Fibroblast of the aortic adventitia (primary cell): ENCODE results near the gene GALNT13. TPM values are rescaled to one million over a fixed set of nuclear protein-coding genes. Genes with fewer than 3 reads are reported as not detected.

ENCODE experiments used
- DNase-seq: peaks from one replicate; pipeline ENCODE4 v3.0.0-alpha.2; 2010; ENCODE audit warnings: low read depth
- H3K4me3 ChIP-seq: 2 replicates; pipeline ENCODE4 v1.5.1; 2011; ENCODE audit warnings: low read depth, mild to moderate bottlenecking, control low read depth, low read length, moderate library complexity
- total RNA-seq: library from RNA; depleted of rRNA; stranded (reverse); fragments of >200 nt; gene quantifications from 2 replicates; pipeline ENCODE4 v1.2.3, GENCODE V29; 2012; ENCODE audit warnings: low replicate concordance
- TF ChIP-seq, protein P1 (sequence below): IDR thresholded peaks from 2 replicates; pipeline ENCODE4 v1.5.1; 2011; ENCODE audit warnings: mild to moderate bottlenecking, low read length, control low read depth, inconsistent platforms; ENCODE audit not compliant: insufficient read depth

Gene GALNT13
- total RNA-seq, 1 donor = 0.45 TPM

DNA sequence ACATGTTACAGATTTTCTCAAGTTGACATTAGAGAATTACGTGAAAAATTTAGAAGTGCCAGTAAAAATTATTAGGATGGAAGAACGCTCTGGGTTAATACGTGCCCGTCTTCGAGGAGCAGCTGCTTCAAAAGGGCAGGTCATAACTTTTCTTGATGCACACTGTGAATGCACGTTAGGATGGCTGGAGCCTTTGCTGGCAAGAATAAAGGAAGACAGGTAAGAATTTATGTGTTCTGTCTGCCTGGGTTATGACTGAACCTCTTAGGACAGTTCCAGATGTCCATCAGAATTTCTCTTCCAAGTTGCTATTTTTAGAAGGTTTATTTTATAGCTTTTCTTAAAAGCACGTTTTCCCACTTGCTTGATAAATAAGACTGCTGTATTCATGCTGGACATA lies 371.0 kb downstream of the GALNT13 start:
- no peak overlapping the region for H3K4me3 ChIP-seq
- DNase-seq = no peak
- TF ChIP-seq, protein P1, sequence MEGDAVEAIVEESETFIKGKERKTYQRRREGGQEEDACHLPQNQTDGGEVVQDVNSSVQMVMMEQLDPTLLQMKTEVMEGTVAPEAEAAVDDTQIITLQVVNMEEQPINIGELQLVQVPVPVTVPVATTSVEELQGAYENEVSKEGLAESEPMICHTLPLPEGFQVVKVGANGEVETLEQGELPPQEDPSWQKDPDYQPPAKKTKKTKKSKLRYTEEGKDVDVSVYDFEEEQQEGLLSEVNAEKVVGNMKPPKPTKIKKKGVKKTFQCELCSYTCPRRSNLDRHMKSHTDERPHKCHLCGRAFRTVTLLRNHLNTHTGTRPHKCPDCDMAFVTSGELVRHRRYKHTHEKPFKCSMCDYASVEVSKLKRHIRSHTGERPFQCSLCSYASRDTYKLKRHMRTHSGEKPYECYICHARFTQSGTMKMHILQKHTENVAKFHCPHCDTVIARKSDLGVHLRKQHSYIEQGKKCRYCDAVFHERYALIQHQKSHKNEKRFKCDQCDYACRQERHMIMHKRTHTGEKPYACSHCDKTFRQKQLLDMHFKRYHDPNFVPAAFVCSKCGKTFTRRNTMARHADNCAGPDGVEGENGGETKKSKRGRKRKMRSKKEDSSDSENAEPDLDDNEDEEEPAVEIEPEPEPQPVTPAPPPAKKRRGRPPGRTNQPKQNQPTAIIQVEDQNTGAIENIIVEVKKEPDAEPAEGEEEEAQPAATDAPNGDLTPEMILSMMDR = no peak

DNA sequence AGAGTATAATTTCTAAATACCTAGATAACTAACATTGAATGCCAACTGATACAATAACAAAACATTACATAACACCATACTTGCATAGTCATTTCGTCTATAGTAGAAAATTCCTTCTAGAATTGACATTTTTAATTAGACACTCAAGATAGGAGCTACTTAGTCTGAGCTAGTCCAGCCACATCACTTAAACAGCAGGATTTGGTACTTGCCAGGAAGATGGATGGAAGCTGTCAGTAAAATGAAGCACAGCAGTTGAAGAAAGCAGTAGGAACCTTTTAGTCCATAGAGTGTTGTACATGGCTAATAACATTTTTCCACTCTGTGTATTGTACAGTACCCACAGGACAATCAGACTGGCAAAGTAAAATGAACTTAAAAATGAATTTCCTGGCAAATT lies 372.0 kb downstream of the GALNT13 start:
- H3K4me3 ChIP-seq = no peak overlapping the region
- DNase-seq = no peak
- TF ChIP-seq, protein P1 = no peak

DNA sequence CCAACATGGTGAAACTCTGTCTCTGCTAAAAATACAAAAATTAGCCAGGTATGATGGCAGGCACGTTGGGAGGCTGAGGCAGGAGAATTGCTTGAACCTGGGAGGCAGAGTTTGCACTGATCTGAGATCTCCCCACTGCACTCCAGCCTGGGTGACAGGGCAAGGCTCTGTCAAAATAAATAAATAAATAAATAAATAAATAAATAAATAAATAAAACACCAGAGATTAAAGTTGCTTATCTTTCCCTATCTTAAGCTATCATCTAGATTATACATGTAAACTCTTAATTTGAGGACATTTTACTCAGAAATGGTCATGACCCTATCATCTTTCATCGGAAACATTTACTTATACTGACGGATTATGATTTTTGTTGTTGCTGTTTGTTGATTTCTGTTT lies 373.2 kb downstream of the GALNT13 start:
- no peak for DNase-seq
- TF ChIP-seq, protein P1 = no peak

DNA sequence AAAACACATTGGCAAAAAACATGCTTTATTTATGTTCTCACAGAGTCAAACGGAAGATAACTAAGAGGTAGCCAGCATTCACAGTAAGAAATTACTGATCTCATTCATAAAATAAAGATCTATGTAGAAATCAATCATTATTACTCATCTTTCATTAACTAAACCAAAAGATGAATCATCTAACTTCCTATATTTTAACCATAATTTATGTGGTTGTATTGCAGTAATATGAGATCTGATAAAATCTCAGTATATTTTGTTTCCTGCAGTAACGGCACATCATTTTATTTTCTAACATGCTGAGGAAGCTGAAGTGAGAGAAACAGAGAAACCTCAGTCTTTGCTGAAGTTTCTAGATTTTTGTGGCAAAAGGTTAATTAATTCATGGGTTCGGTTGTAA lies 375.8 kb downstream of the GALNT13 start:
- TF ChIP-seq, protein P1 = no peak
- no peak overlapping the region for H3K4me3 ChIP-seq
- DNase-seq = no peak

More for the DNA sequence above, 373.2 kb downstream of the GALNT13 start:
- no peak overlapping the region for H3K4me3 ChIP-seq

DNA sequence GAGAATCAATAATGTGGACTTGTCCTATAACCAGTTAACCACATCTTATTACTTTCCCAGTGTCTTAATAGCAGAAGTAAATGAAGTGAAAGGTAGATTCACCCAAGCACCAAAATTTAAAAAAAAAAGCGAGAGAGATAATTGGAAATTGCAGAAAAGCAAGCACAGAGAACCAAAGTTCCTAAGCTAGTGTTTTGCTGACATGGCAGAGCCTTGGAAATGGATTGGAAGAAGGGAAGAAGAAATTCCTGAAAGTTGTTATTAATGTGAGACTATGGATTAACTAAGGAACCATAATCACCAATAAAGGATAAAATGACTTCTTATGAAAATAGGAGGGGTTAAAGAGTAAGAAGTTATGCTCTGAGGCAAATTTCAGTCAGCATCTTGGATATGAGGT lies 384.4 kb downstream of the GALNT13 start:
- H3K4me3 ChIP-seq = no peak overlapping the region
- no peak for DNase-seq
- TF ChIP-seq, protein P1 = no peak

DNA sequence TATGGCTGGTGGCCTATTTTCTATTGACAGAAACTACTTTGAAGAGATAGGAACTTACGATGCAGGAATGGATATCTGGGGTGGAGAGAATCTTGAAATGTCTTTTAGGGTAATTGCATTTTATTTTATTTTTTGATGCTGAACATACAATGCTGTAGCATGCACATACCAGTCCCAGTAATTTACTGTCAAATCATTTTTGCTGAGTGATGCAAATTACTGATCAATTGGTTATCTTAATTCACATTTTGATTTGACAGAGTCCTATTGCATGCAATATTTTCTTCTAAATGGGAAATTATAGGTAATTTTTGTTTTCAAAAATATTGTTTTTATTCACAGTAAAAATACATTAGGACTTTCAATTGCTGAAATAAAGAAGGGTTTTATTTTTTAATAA lies 387.3 kb downstream of the GALNT13 start:
- TF ChIP-seq, protein P1 = no peak
- no peak for DNase-seq
- no peak overlapping the region for H3K4me3 ChIP-seq

DNA sequence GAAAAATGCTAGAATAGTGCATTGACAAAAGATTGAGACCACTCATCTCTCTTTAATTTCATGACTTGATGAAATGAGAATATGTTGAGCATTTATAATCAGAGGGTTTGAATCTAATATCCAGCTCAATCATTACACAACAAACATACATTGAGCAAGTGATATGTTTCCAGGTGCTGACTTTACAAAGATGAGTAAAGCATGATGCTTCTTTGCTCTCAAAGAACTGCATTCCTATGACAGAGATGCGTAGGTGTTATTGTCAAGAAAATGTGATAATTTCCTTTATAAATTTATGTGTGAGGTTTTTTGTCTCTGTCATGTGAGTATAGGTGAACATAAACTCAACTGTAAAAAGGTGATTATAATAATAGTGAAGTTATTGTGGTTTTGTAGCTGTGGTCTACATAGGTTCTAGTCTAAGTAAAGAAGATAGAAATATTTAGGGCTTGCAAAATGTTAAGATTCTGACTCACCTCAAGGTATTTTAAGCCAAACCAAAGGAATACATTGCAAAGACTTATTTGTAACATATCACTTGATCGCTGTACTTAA lies 389.8 kb downstream of the GALNT13 start:
- H3K4me3 ChIP-seq = no peak overlapping the region
- DNase-seq = no peak
- TF ChIP-seq, protein P1 = no peak
